ENCODE measurements around the gene SLC35F2. TPM values are rescaled to one million over a fixed set of nuclear protein-coding genes. Genes with fewer than 3 reads are reported as not detected.

SLC35F2 gene
- polyA plus RNA-seq, 1 experiment: 9.9 TPM

GRCh38 chr11:107752949-107753822 is 105.4 kb downstream of the SLC35F2 start:
- H3K27ac ChIP-seq (ENCODE audit: low read depth, low read length): no peak overlapping the region
- no peaks in the 10 kb centered on the region for H3K27me3 ChIP-seq (ENCODE audit: control insufficient read depth, insufficient read depth, low read length)
- TF ChIP-seq CTCF (IDR thresholded peaks at IDR 0.05; ENCODE audit: low read depth, low read length): no peak
- POLR2A ChIA-PET: no interaction called here
- no peaks in the 10 kb centered on the region for H3K9me3 ChIP-seq (ENCODE audit: control insufficient read depth, insufficient read depth, low read length)
- DNase-seq (ENCODE audit: low read depth, low spot score): no peak
- CTCF ChIA-PET: no interaction called here
- H3K4me3 ChIP-seq (ENCODE audit: low read depth, low read length): no peak overlapping the region

- ChIA-PET CTCF (interaction anchor here (0.6 kb wide), 1 partner anchor 18 kb away, joined by 6 read pairs; no protein-coding TSS in a partner anchor), POLR2A (no interaction called here)
- H3K27me3 ChIP-seq (ENCODE audit: control insufficient read depth, insufficient read depth, low read length): no peaks in the 10 kb centered on the region
- no peak overlapping the region for H3K4me3 ChIP-seq (ENCODE audit: low read depth, low read length)
- no peaks in the 10 kb centered on the region for H3K9me3 ChIP-seq (ENCODE audit: control insufficient read depth, insufficient read depth, low read length)
- no peak for TF ChIP-seq CTCF (IDR thresholded peaks at IDR 0.05; ENCODE audit: low read depth, low read length)
- no peak overlapping the region for H3K27ac ChIP-seq (ENCODE audit: low read depth, low read length)
- no peak for DNase-seq (ENCODE audit: low read depth, low spot score)
Observed at GRCh38 chr11:107752508-107752907, 106.1 kb downstream of the SLC35F2 start.

- Histone ChIP-seq H3K27me3 (ENCODE audit: control insufficient read depth, insufficient read depth, low read length) (no peaks in the 10 kb centered on the region), H3K27ac (ENCODE audit: low read depth, low read length) (no peak overlapping the region), H3K4me3 (ENCODE audit: low read depth, low read length) (no peak overlapping the region), H3K9me3 (ENCODE audit: control insufficient read depth, insufficient read depth, low read length) (no peaks in the 10 kb centered on the region)
- no peak for DNase-seq (ENCODE audit: low read depth, low spot score)
- CTCF ChIA-PET: no interaction called here
- no peak for TF ChIP-seq CTCF (IDR thresholded peaks at IDR 0.05; ENCODE audit: low read depth, low read length)
- POLR2A ChIA-PET: no interaction called here
Observed at GRCh38 chr11:107751082-107751481, 107.5 kb downstream of the SLC35F2 start.

GRCh38 chr11:107750313-107750712 is 108.3 kb downstream of the SLC35F2 start:
- POLR2A ChIA-PET: no interaction called here
- TF ChIP-seq CTCF (IDR thresholded peaks at IDR 0.05; ENCODE audit: low read depth, low read length): no peak
- Histone ChIP-seq H3K27ac (ENCODE audit: low read depth, low read length) (no peak overlapping the region), H3K9me3 (ENCODE audit: control insufficient read depth, insufficient read depth, low read length) (no peaks in the 10 kb centered on the region), H3K27me3 (ENCODE audit: control insufficient read depth, insufficient read depth, low read length) (no peaks in the 10 kb centered on the region), H3K4me3 (ENCODE audit: low read depth, low read length) (no peak overlapping the region)
- DNase-seq (ENCODE audit: low read depth, low spot score): no peak
- CTCF ChIA-PET: no interaction called here

- no peak overlapping the region for H3K4me3 ChIP-seq (ENCODE audit: low read depth, low read length)
- ChIA-PET CTCF (no interaction called here), POLR2A (no interaction called here)
- H3K27ac ChIP-seq (ENCODE audit: low read depth, low read length): no peak overlapping the region
- H3K9me3 ChIP-seq (ENCODE audit: control insufficient read depth, insufficient read depth, low read length): no peaks in the 10 kb centered on the region
- TF ChIP-seq CTCF (IDR thresholded peaks at IDR 0.05; ENCODE audit: low read depth, low read length): no peak
- H3K27me3 ChIP-seq (ENCODE audit: control insufficient read depth, insufficient read depth, low read length): no peaks in the 10 kb centered on the region
- no peak for DNase-seq (ENCODE audit: low read depth, low spot score)
Observed at GRCh38 chr11:107747622-107748021, 111.0 kb downstream of the SLC35F2 start.
